Brain pericyte (primary cell): ENCODE data around the gene CHMP6.

ENCODE experiments used
- DNase-seq: peaks from one replicate; pipeline ENCODE4 v3.0.0-alpha.2; 2012; ENCODE audit warnings: low read depth, low spot score

CHMP6 gene

GRCh38 chr17:80991645-80992076, at the start of gene CHMP6:
Gene CHMP6, plus strand, starts transcription at chr17:80991841. Its CDS starts 78 bp downstream, at chr17:80991919.
- DNase-seq, result no peak

GRCh38 chr17:80942423-80943345, 49.0 kb upstream of the CHMP6 start:
- no peak for DNase-seq

- no peak for DNase-seq
These were observed 48.1 kb upstream of the CHMP6 start for GRCh38 chr17:80943346-80944145.

- no peak for DNase-seq
These were observed 47.3 kb upstream of the CHMP6 start for GRCh38 chr17:80944326-80944725.

GRCh38 chr17:80945736-80946135, 45.9 kb upstream of the CHMP6 start:
- DNase-seq, result no peak

- DNase-seq, result no peak
These were observed 45.2 kb upstream of the CHMP6 start for GRCh38 chr17:80946449-80946848.

GRCh38 chr17:80947200-80947940, 44.3 kb upstream of the CHMP6 start:
- no peak for DNase-seq

- DNase-seq, result no peak
These were observed 43.3 kb upstream of the CHMP6 start for GRCh38 chr17:80948019-80948975.

GRCh38 chr17:80948976-80949450, 42.6 kb upstream of the CHMP6 start:
- no peak for DNase-seq

GRCh38 chr17:80949451-80950421, 41.9 kb upstream of the CHMP6 start:
- DNase-seq, result no peak

- no peak for DNase-seq
These were observed 41.0 kb upstream of the CHMP6 start for GRCh38 chr17:80950466-80951120.

- DNase-seq, result no peak
These were observed 40.2 kb upstream of the CHMP6 start for GRCh38 chr17:80951121-80952090.

- no peak for DNase-seq
These were observed 39.4 kb upstream of the CHMP6 start for GRCh38 chr17:80952291-80952690.

- no peak for DNase-seq
These were observed 37.9 kb upstream of the CHMP6 start for GRCh38 chr17:80953471-80954315.

- no peak for DNase-seq
These were observed 36.6 kb upstream of the CHMP6 start for GRCh38 chr17:80955078-80955477.

GRCh38 chr17:80955671-80956280, 35.9 kb upstream of the CHMP6 start:
- DNase-seq, result no peak
